ENCODE data around the gene TMEM126A. TPM values are rescaled to one million over a fixed set of nuclear protein-coding genes. Genes with fewer than 3 reads are reported as not detected.

TMEM126A gene
- total RNA-seq, 2 donors from 2014 or later: 8.9 to 25.7 TPM

DNA sequence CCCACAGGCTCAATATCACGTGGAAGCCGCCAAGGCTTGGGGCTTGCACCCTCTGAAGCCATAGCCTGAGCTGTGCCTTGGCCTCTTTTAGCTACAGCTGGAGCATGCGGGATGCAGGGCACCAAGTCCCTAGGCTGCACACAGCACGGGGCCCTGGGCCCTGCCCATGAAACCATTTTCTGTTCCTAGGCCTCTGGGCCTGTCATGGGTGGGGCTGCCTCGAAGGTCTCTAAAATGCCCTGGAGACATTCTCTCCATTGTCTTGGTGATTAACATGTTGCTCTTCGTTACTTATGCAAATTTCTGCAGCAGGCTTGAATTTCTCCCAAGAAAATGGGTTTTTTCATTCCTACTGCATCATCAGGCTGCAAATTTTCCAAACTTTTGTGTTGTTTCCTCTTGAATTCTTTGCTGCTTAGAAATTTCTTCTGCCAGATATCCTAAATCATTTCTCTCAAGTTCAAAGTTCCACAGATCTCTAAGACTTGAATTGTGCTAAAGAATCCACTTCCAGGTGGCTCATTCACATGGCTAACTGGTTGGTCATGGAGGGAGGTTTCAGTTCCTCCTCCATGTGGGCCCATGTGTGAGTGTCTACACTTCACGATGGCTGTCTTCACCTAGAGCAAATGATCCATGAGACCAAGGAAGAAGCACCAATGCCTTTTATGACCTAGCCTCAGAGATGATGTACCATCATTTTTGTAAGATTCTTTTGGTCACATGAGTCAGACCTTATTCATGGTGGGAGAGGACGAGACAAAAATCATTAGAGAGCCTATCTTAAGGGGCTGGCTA lies 24.5 kb downstream of the TMEM126A start:
- no peak overlapping the region for H3K4me3 ChIP-seq
- H3K4me1 ChIP-seq: no peaks in the 10 kb centered on the region
- H3K9me3 ChIP-seq: no peaks in the 10 kb centered on the region
- no peak overlapping the region for H3K27ac ChIP-seq
- DNase-seq (no peak), ATAC-seq (no peak)
- no peaks in the 10 kb centered on the region for H3K36me3 ChIP-seq (replicated peaks in 1 of 2; ENCODE audit: insufficient read depth in 1 of 2, low read depth in 2 of 2)
- intact Hi-C loops (cut with DNase I): no loop called here
- no peaks in the 10 kb centered on the region for H3K27me3 ChIP-seq
- 90 to 93% methylated on average over 8 of the region's 8 CpGs for WGBS, 2 donors
- no peak for TF ChIP-seq POLR2A (IDR thresholded peaks at IDR 0.05)
- TF ChIP-seq, protein P1, sequence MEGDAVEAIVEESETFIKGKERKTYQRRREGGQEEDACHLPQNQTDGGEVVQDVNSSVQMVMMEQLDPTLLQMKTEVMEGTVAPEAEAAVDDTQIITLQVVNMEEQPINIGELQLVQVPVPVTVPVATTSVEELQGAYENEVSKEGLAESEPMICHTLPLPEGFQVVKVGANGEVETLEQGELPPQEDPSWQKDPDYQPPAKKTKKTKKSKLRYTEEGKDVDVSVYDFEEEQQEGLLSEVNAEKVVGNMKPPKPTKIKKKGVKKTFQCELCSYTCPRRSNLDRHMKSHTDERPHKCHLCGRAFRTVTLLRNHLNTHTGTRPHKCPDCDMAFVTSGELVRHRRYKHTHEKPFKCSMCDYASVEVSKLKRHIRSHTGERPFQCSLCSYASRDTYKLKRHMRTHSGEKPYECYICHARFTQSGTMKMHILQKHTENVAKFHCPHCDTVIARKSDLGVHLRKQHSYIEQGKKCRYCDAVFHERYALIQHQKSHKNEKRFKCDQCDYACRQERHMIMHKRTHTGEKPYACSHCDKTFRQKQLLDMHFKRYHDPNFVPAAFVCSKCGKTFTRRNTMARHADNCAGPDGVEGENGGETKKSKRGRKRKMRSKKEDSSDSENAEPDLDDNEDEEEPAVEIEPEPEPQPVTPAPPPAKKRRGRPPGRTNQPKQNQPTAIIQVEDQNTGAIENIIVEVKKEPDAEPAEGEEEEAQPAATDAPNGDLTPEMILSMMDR (IDR thresholded peaks at IDR 0.05): no peak

DNA sequence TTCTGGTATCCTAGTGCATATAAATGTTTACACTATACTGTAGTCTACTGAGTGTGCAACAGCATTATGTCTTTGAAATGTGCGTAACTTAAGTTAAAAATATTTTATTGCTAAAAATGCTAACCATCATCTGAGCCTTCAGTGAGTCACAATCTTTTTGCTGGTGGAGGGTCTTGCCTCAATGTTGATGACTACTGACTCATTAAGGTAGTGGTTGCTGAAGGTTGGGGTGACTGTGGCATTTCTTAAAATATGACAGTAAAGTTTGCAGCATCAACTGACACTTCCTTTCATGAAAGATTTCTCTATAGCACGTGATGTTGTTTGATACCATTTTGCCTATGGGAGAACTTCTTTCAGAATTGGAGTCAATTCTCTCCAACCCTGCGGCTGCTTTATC lies 25.6 kb downstream of the TMEM126A start:
- Histone ChIP-seq H3K27me3 (no peaks in the 10 kb centered on the region), H3K27ac (no peak overlapping the region), H3K4me3 (no peak overlapping the region), H3K9me3 (no peaks in the 10 kb centered on the region), H3K4me1 (no peaks in the 10 kb centered on the region), H3K36me3 (replicated peaks in 1 of 2; ENCODE audit: insufficient read depth in 1 of 2, low read depth in 2 of 2) (no peaks in the 10 kb centered on the region)
- ATAC-seq: no peak
- TF ChIP-seq POLR2A (IDR thresholded peaks at IDR 0.05): no peak
- TF ChIP-seq, protein P1 (IDR thresholded peaks at IDR 0.05): no peak
- DNase-seq: no peak
- intact Hi-C loops (cut with DNase I): no loop called here
- WGBS, 2 donors: 86 to 97% methylated on average over 3 of the region's 3 CpGs

DNA sequence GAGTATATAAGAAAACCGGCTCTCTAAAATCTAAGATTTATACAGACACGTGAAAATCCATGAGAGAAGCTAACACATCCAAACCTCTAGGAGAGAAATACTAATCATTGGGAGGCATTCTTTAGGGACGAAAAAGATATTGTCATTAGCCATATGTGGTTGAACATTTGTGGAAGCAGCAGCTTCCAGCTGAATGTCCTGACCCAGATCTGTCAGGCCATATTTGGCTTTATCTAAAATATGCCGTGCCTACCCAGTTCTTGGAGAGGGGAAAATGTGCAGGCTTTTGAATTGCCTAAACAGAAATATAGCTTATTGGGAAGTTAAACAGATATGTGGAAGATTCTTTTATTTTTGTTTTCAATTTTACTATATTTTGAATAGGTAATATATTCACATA lies 31.8 kb downstream of the TMEM126A start:
- intact Hi-C loops (cut with DNase I): no loop called here
- DNase-seq: no peak
- no peak overlapping the region for H3K4me3 ChIP-seq
- WGBS, 2 donors: 32 to 58% methylated on average over 4 of the region's 4 CpGs
- no peaks in the 10 kb centered on the region for H3K27me3 ChIP-seq
- TF ChIP-seq POLR2A (IDR thresholded peaks at IDR 0.05): no peak
- TF ChIP-seq, protein P1 (IDR thresholded peaks at IDR 0.05): no peak
- no peaks in the 10 kb centered on the region for H3K36me3 ChIP-seq (replicated peaks in 1 of 2; ENCODE audit: insufficient read depth in 1 of 2, low read depth in 2 of 2)
- H3K4me1 ChIP-seq: no peaks in the 10 kb centered on the region
- no peak for ATAC-seq
- no peak overlapping the region for H3K27ac ChIP-seq
- H3K9me3 ChIP-seq: no peaks in the 10 kb centered on the region

DNA sequence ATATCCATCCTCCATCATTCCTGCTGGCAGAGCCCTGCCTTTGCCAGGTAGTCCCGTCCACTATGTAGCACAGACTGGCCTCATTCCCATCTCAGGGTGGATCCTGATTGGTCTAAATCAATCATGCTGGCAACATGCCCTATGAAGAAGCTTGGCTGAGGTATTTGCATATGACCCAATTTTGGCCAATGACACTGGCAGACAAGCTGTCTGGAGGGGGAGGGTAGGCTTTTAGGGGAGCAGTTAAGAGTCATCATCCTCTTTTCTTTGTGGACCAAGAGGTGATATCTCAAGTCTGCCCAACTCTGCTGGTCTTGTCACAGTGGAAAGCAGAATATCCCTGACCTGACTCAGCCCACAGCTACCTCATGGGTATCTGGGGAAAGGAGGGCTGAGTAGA lies 33.1 kb downstream of the TMEM126A start:
- Histone ChIP-seq H3K27ac (no peak overlapping the region), H3K9me3 (no peaks in the 10 kb centered on the region), H3K27me3 (no peaks in the 10 kb centered on the region), H3K4me3 (no peak overlapping the region), H3K36me3 (replicated peaks in 1 of 2; ENCODE audit: insufficient read depth in 1 of 2, low read depth in 2 of 2) (no peaks in the 10 kb centered on the region), H3K4me1 (no peaks in the 10 kb centered on the region)
- intact Hi-C loops (cut with DNase I): no loop called here
- ATAC-seq (no peak), DNase-seq (no peak)
- WGBS, 2 donors: 67 to 75% methylated on average over 1 of the region's 1 CpG
- TF ChIP-seq, protein P1 (IDR thresholded peaks at IDR 0.05): no peak
- TF ChIP-seq POLR2A (IDR thresholded peaks at IDR 0.05): no peak

Data from body of pancreas (tissue), 4 donors.